Measurements from ENCODE around the gene PNPLA7.
"Not testable (repeated sequence)": the region's sequence is repeated elsewhere in the genome, so short reads cannot be mapped to it uniquely, and the experiment has no call there.

Gene PNPLA7

DNA sequence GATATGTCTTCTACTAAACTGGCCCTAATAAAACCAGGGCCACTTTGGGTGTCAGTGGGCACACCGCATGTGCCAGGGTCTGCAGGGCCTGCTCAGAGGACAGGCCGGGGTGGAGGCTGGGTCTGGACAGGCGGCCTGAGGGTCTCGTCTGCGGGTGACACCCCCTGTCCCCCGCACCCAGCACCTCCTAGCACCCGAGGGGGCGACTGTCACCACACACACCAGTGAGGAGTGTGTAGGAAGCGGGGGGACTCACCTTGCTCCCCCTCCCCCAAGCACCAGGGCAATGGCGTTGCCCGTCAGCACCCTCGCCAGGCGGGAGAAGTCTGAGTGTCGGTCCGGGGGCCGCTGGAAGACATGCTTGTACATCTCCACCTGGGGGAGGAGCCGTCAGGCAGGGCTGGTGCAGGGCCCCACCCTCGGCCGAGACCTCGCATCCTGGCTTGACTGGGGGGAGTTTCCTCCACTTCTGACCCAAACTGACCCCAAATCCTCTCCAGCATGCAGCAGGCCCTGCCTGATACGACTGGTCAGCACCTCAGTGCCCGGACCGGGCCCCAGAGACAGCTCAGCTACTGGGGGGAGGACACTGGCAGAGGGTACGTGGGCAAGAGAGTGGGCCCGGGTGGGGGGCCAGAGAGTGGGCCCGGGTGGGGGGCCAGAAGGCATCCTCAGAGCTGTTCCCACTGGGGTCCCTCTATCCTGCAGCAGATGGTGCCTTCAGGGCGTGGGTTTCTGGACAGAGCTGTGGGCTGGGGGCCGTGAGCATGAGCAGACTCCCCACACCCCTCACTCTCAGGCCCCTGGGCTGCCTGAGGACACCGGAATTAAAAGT is 72.2 kb downstream of the PNPLA7 start:
- DNase-seq: no peak

DNA sequence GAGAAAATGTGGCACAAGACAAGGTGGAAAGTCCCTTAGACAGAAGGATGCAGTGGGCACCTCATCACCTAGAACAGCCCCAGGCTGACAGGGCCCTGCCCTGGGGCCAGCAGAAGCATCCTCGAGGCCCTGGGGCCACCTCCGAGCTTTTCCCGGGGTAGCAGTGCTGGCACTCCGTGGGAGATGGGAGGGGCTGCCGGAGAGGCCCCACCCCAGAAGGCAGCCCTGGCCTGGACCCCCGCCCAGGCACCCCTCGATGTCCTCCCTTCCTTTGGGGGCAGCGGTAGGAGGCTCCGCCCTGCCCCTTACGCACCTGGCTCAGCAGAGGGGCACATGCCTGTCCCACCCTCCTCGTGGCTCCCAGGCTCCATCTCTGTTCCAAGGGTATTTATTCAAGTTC is 73.3 kb downstream of the PNPLA7 start:
- no peak for DNase-seq

DNA sequence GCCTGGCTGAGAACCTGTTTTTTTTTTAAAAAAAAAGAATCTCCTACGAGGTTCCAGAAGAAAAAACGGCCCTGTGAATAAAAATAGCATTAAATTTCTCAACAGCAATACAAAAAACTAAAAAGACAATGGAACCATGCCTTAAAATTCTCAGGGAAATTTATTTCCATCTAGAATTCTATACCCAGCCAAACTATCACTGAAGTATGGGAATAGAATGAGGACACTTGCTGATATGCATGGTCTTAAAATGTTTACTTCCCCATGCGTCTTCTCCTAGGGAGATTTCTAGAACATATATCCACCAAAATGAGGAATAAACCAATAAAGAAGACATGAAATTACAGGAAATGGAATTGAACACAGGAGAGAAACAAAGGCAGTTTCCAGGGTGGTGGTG is 74.5 kb downstream of the PNPLA7 start:
- DNase-seq: no peak

DNA sequence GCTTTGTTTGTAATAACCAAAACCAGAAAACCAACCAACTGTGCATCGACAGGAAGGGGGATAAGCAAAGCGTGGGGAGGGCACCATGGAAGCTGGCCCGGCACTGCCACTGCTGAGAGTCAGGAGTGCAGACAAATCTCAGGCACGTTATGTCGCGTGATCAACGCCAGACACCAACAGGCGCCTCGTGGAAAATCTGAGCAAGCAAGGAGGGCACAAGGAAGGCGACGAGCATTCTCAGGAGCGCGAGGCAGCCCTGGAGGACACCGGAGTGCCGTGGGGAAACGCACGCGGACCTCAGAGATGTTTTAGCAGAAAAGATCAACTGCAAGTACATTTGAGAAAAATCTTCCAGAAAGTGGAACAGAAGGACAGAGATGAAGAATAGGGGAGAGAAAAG is 75.9 kb downstream of the PNPLA7 start:
- DNase-seq: no peak

DNA sequence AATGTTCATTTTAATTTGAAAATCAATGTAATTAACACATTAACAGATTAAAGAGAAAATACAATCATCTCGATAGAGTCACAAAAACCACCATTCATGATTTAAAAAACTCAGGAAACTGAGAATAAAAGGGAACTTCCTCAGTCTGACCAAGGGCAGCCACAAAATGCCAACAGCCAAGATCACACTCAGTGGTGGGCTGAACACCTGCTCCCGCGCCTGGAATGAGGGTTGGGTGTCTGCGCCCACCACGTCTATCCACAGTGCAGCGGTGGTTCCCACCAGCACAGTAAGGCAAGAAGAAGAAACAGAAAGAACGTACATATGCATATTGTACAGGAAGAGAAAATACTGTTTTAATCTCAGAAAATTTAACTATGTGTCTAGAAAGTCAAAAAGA is 79.4 kb downstream of the PNPLA7 start:
- DNase-seq: no peak

DNA sequence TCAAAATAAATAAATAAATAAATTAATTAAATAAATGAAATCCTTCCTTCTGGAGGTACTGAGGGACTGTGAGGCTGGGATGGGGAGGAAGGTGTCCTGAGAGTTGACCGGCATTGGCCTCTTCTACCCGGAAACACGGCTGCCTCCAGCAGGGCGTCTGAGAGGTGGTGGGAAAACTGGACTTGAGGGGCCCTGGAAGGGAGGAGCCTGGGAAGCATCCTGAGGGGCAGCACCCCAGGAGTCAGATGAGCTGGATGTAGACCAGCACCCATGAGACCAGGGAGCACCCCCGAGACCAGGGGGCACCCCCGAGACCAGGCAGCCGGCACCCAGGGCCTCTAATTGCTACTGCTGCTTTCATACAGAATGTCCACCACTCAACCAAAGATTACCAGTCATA is 82.3 kb downstream of the PNPLA7 start:
- DNase-seq: no peak

DNA sequence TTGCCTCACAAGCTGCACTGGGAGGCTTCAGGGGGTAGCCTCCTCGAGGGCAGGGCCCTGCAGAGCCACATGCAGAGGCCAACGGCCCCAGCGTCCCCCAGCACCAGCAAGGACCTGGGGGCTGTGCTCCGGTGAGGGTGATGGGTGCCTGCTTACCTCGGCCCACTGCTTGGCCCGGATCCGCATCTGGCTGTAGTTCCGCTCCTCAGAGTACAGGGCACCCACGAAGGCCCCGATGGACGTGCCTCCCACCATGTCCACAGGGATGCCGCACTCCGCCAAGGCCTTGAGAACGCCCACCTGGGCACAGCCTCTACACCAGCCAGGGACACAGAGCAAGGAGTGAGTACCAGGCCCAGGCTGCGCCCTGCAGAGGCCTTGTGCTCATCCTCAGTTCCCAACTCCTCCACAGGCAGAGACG is 83.0 kb downstream of the PNPLA7 start:
- DNase-seq: no peak

DNA sequence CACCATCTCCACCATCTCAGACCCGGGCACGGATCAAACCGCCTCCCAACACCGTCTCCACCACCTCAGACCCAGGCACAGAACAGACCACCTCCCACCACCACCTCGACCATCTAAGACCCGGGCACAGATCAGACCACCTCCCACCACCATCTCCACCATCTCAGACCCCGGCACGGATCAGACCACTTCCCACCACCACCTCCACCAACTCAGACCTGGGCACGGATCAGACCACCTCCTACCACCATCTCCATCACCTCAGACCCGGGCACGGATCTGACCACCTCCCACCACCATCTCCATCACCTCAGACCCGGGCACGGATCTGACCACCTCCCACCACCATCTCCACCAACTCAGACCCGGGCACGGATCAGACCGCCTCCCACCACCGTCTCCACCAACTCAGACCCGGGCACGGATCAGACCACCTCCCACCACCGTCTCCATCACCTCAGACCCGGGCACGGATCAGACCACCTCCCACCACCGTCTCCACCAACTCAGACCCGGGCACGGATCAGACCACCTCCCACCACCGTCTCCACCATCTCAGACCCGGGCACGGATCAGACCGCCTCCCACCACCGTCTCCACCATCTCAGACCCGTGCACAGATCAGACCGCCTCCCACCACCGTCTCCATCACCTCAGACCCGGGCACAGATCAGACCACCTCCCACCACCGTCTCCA is 83.7 kb downstream of the PNPLA7 start:
- not testable (repeated sequence) for DNase-seq

DNA sequence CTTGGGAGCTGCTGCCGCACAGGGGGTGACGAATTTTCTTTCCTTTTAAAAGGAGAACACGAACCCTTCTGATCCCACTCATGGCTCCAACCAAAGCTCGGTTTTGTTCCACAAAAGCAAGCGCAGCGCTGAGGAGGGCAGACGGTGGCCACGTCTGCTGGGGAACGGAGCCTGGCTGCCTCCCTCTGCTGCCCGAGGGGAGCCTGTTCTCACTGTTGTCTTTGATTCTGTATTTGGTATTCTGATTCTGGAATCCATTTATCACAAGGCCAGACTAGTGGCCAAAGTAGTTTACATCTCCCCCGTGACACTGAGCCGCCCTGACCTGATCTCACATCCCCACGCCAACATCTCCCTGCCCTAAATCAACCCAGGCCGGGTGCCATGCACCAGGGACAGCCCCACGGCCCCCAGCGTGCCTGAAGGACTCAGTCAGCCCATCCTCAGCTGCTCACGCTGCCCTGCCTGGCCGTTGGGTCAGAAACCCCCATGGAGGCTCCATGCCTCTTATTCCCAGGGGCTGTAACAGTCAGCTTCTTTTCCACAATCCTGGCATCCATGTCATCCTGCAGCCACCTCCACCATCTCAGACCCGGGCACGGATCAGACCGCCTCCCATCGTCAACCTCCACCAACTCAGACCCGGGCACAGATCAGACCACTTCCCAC is 84.3 kb downstream of the PNPLA7 start:
- DNase-seq: no peak

DNA sequence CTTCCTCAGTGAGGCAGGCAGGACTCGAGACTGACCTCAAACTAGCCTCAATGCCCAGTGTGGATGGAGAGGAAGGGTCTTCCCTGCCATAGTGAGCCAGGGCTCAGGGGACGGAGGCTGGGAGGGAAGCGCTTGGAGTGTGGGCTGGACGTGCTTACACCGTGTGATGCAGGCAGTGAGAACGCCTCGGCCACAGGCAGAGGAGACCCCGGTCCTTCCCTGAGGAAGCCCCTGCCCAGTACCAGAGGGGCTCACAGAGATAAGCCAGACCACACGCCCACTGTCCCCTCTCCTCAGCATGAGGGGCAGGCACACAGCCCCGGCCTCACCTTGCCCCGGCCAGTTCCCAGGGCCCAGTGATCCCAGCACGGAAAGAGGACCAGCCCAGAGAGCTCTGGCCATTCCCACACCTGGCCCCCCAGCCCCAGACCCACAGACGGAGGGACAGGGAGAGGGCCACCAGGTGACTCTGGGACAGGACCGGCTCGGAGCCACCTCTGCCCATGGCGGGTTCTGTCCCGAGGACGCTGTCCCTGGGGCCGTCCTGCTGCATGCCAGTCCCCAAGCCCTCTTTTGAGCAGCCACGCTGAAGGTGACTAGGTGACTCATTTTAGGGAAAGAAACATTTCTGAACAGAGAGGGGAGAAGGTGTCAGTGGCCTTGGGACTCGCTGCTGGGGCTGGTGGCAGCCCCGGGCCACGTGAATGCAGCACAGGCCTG is 85.0 kb downstream of the PNPLA7 start:
- no peak for DNase-seq

DNA sequence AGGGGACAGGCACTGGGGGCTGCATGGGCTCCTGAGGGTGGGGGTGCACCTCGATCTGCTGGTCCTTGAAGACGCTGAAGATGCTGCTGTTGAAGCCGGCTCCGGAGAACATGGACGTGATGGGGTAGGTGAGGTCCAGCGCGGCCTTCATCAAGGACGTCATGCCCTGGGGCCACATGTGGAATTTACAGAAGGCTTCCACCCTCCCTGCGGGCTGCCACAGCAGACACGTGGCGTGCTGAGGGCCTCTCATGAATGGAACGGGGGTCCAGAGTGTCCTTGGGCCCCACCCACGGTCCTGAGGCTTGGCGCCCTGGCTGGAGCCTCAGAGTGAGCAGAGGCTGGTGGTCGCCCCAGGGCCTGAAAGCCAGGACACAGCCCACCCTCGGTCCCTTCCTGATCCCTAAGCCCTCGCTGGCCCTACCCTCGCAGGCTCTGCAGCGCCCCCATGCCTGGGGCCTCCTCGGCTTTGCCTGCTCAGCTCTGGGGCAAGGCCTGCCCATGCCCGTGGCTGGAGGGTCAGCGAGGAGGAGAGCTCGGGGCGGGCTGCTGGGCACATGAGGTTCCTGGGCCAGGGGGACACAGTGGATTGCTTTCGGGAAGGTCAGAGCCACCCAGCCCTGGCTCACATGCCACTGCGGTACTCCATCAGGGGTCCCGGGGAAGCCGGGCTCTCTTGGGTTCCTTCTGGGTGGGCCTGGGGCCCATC is 85.8 kb downstream of the PNPLA7 start:
- no peak for DNase-seq

DNA sequence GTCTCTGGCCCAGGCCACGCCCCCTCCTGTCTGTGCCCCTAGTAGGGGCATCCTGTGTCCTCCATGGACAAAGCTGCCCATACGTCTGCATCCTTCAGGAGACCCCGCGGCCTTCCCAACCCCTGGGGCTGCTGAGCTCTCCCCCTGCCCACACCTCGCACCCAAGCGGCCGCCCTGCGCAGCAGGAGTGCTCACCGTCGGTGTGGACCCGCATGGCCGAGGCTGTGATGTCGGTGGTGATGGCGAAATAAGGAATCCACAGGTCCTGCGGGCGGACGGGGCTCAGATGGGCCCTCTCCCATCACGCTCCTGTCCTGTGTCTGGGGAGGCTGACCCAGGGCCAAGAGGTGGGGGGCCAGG is 86.3 kb downstream of the PNPLA7 start:
- no peak for DNase-seq

DNA sequence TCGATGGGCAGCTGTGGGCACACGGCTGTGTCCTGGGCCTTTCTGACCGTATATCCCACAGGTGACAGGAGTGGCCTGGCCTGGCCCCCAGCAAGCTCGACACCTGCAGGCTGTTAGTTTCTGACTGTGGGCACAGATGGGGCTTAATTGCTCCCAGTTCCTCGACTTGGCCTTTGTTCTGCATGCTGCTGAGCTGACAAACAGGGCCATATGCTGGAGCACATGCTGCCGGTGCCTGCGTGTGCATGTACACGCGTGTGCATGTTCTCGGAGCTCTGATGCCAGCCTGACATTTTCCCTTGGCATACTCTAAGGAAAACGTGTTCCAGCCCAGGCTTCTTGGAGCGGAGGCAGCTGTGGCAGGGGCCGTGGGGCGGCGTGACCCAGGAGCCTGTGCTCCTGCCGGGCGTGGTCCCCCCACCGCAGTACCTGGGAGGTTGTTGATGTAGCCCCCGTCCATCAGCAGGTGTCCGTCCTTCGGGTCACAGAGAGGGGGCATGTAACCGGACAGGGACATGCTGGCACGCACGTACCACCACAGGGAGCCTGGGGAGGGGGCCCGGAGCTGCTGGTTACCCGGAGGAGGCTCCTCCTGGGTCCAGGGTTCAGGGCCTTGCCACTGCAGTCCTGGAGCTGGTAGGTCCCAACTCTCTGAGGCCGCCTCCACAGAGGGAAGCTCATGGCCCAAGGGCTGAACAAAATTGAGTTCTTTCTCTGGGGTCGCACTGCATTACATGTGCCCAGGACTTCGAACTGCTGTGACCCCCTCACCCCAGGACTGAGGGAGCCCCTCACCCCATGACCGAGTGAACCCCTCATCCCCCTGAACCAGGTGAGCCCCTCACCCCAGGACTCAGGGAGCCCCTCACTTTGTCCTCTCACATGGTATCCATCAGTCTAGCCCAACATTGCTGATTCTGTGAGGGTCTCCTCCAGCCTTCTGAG is 86.9 kb downstream of the PNPLA7 start:
- no peak for DNase-seq

DNA sequence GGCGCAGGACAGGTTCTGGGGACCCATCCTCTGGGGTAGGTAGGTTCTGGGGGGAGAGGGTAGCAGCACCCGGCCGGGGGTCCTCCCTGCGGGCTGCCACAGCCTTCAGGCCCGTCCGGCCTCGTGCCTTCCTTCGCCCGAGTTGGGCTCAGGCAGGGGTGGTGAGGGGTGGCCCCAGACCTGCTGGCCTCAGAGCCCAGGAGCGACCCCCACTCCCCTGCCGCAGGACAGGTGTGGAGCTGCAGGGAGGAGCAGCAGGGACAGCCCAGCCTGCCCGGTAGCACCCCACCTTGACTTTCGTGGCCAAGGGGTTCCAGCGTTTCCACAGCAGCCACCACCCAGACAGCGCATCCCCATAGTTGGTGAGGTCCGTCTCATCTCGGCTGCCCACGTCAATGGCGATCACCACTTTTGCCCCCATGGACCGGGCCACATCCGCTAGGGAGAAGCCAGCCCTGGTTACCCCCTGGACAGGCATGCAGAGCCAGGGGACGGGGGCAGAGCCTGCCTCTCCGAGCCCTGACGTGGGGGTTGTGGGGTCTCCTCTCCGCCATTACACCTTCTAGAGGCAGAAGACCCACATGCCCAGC is 87.7 kb downstream of the PNPLA7 start:
- DNase-seq: no peak

DNA sequence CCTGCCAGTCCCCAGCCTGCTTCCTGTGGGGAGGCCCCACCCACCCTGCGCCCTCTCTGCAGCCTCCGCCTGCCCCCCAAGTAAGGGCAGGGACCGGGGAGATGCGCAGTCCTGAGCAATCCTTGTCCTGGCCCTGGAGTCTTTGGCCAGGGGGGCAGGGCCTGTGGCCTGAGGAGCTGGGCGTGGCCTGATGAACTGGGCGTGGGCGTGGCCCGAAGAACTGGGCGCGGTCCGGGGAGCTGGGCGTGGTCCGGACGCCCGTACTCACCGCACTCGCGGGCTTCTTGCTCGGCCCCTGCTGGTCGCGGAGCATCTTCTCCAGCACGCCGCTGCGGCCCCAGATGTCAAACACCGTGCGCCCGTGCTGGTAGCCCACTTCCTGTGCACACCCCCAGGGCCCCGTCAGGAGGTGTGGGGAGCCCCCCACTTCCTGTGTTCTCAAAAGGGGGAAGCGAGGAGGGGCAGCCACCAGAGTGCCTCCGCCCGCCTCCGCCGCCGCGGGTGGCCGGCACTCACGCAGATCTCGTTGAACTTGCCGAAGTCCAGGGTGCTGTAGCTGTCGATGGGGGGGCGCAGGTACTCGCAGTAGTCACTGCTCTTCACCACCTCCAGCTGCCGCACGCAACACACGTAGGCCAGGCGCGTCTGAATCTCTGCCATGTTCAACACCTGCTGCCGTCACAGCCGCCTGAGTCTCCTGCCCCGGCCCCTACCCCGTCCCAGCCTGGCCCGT is 88.4 kb downstream of the PNPLA7 start:
- DNase-seq: peak; percentile 44

DNA sequence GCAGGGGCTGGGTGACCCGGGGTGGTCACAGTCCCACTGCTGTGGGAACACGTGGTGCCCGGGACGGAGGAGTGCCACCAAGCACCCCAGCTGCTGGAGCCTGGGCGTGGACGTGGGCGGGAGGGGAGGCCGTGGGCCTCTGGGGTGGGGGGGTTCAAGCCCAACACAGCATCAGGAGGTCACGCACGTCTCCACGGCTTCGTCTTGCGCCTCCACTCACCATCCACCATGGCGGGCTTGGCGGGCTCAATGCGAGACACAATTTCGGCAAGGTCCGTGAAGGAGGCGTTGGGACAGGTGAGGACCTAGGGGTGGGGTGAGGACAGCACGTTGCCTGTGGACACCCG is 88.9 kb downstream of the PNPLA7 start:
- DNase-seq: no peak

DNA sequence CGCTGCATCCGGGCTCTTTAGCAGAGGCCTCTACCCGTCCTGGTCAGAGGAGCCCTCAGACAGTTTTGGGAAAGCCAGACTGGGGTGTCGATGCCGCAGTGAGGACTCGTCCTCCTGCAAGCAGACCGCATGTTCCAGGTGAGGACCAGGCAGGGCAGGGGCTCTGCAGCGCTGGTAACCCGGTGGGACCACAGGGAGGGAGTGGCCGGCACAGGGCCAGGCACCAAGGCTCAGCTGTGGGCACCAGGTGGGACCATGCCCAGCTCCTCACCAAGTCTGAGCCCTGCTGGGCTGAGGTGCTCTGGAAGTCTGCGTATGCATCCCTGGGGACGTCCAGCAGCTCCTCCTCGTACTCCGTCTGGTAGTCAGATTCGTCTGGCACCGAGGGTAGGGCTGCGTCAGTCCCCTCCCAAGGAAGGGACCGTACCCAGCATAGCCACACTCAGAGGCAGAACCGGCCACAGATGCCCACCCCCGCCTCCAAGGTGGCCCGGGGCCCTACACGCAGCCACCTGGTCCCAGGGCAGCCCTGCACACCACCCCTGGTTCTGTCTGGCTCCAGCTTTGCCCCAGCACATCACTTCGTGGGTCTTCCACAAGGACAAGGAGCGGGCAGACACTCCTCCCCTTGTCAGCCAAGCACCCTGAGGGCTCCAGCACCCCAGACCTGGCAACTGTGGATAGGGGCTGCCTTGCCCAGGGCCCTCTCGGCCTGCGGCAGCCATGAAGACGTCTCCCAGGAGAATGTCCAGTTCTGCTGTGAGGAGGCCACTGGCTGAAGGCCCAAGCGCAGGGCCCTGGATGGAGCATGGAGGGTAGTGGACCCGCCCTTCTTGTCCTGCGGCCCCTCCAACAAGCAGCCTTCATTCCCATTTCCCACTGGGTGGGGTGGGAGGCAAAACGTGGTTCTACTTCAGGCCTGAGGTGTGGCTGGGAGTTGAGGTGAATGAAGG is 89.6 kb downstream of the PNPLA7 start:
- no peak for DNase-seq

DNA sequence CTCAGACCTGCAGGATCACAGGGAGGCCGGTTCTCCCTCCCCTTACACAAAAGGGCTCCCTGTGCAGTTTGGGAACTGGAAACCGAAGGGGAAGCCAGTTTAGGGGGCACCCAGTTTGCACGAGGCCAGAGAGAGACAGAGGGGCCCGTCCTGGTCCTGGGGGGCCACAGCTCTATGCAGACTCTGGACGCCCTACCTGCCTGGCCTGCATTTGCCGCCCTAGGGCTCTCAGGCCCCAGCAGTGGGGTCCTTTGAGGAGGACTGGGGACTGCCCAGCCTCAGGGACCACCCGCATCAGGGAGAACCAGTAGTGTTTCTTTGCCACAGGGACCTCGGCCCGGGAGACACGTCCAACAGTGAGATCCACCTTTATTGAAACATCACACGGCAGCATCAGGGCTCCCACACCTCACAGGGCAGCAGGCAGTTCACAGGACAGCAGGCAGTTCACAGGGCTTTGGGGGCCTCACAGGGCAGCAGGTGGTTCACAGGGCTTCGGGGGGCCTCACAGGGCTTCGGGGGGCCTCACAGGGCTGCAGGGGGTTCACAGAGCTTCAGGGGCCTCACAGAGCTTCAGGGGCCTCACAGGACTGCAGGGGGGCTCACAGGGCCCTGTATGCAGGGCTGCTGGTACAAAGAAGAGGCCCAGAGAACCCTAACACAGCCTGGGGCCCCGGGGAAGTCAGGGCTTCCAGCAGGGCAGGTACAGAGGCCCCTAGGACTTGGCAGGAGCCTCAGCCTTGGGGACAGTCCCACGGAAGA is 90.4 kb downstream of the PNPLA7 start:
- DNase-seq: no peak
